Activated CD4-positive, alpha-beta T cell treated with anti-CD3 and anti-CD28 coated beads for 36 hours (primary cell): ENCODE results near the gene BMPR1A. TPM values are rescaled to one million over a fixed set of nuclear protein-coding genes. Genes with fewer than 3 reads are reported as not detected.

Experiments used
- ATAC-seq: fragments of 200-7000 bp; cut with Tn5 transposase; one replicate; pipeline ENCODE4 v1.10.0; 2021; ENCODE audit warnings: mild to moderate bottlenecking, moderate library complexity
- CTCF ChIA-PET: fragments of 350-600 bp; sonication (Branson Sonifier 250); formaldehyde crosslinking; loops from one replicate; lab custom pipeline; 2021; ENCODE audit warnings: antibody characterized with exemption; lab: Charles Lee
- POLR2A ChIA-PET: fragments of 350-600 bp; sonication (Branson Sonifier 250); formaldehyde crosslinking; loops from one replicate; lab custom pipeline; 2021; ENCODE audit warnings: antibody characterized with exemption, inconsistent platforms; lab: Charles Lee
- DNase-seq: peaks from one replicate; pipeline ENCODE4 v3.0.0-alpha.2; 2020
- H3K27ac Mint-ChIP-seq: one replicate; pipeline ENCODE4 v1.8.0; 2021; ENCODE audit warnings: mixed read lengths
- H3K27me3 Mint-ChIP-seq: one replicate; pipeline ENCODE4 v1.8.0; 2021; ENCODE audit warnings: mixed read lengths
- H3K36me3 Mint-ChIP-seq: one replicate; pipeline ENCODE4 v1.8.0; 2021; ENCODE audit warnings: low read depth, mixed read lengths
- H3K4me1 Mint-ChIP-seq: one replicate; pipeline ENCODE4 v1.8.0; 2021; ENCODE audit warnings: mixed read lengths
- H3K4me3 Mint-ChIP-seq: one replicate; pipeline ENCODE4 v1.8.0; 2021; ENCODE audit warnings: mild to moderate bottlenecking, moderate library complexity, mixed read lengths
- H3K9me3 Mint-ChIP-seq: one replicate; pipeline ENCODE4 v1.8.0; 2021; ENCODE audit warnings: low read depth, mixed read lengths
- intact Hi-C, 2 experiments: fragments of 100-400 bp; cut with DNase I in 1 of 2; cut with micrococcal nuclease in 1 of 2; formaldehyde crosslinking; loops; one replicate each; pipeline versions ENCODE4 v1.14.2 to v1.15.1; 2022 to 2024; cut with DNase I, micrococcal nuclease
- total RNA-seq, 2 experiments: library from RNA; stranded (reverse); gene quantifications; one replicate each; pipeline ENCODE4 v1.2.3, GENCODE V29; 2021

Gene BMPR1A
- total RNA-seq, 2 experiments from 2014 or later, result 8.7 to 9.0 TPM

- H3K27ac Mint-ChIP-seq, result no peak overlapping the region
- CTCF ChIA-PET, result interaction anchor here (1.1 to 3.5 kb wide), 9 partner anchors 9 to 217 kb away, joined by 3 to 28 read pairs (median 5); no protein-coding TSS in a partner anchor
These were observed 142.7 kb downstream of the BMPR1A start for GRCh38 chr10:86899132-86899531.

DNA sequence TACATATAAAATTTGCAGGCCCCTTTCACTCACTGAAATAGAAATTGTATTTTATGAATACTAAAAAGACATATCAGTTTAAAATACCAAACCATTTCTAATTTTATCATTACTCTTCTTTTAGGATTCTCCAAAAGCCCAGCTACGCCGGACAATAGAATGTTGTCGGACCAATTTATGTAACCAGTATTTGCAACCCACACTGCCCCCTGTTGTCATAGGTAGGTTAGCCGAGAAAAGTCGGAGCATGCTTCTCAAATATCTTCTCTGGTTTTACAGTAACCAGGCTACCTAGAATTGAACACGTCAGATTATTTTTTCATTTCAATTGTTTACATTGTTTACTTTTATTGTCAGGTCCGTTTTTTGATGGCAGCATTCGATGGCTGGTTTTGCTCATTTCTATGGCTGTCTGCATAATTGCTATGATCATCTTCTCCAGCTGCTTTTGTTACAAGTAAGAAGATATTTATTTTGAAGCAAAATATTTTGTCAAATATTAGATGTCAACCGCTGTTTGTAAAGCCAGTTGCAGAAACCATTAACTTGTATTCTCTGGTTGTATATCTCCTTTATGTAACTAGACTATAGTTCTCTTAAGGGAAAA lies 143.4 kb downstream of the BMPR1A start:
- Mint-ChIP-seq H3K27me3 (no peaks in the 10 kb centered on the region), H3K4me3 (no peak overlapping the region), H3K27ac (no peak overlapping the region), H3K36me3 (peaks cover 8% of the 10 kb centered on the region), H3K4me1 (peaks cover 3% of the 10 kb centered on the region), H3K9me3 (no peaks in the 10 kb centered on the region)
- intact Hi-C loops, result loop anchor here (1.0 to 5.0 kb wide), 4 partner anchors 187 to 211 kb away; no protein-coding TSS in a partner anchor
- peak; percentile 60 for DNase-seq
- CTCF ChIA-PET, result interaction anchor here (0.6 to 3.5 kb wide), 11 partner anchors 8 to 211 kb away, joined by 3 to 28 read pairs (median 5); no protein-coding TSS in a partner anchor
- POLR2A ChIA-PET, result no interaction called here
- peak; percentile 44 for ATAC-seq

More at GRCh38 chr10:86899132-86899531, 142.7 kb downstream of the BMPR1A start:
- Mint-ChIP-seq H3K36me3 (peaks cover 3% of the 10 kb centered on the region), H3K27me3 (no peaks in the 10 kb centered on the region), H3K9me3 (no peaks in the 10 kb centered on the region), H3K4me3 (no peak overlapping the region), H3K4me1 (peaks cover 3% of the 10 kb centered on the region)
- intact Hi-C loops, result loop anchor here (1.0 to 5.0 kb wide), 4 partner anchors 187 to 211 kb away; no protein-coding TSS in a partner anchor
- POLR2A ChIA-PET, result no interaction called here
- no peak for DNase-seq
- no peak for ATAC-seq

- Mint-ChIP-seq H3K36me3 (peaks cover 14% of the 10 kb centered on the region), H3K27me3 (no peaks in the 10 kb centered on the region), H3K9me3 (no peaks in the 10 kb centered on the region), H3K27ac (no peak overlapping the region), H3K4me3 (no peak overlapping the region), H3K4me1 (peaks cover 3% of the 10 kb centered on the region)
- ChIA-PET POLR2A (no interaction called here), CTCF (interaction anchor here (1.0 to 3.5 kb wide), 5 partner anchors 10 to 213 kb away, joined by 3 to 28 read pairs (median 6); no protein-coding TSS in a partner anchor)
- DNase-seq (no peak), ATAC-seq (no peak)
- intact Hi-C loops, result no loop called here
These were observed 144.5 kb downstream of the BMPR1A start for GRCh38 chr10:86900955-86901354.

GRCh38 chr10:86904600-86904999 lies 148.2 kb downstream of the BMPR1A start:
- H3K4me1 Mint-ChIP-seq, result peaks cover 2% of the 10 kb centered on the region
- intact Hi-C loops, result no loop called here
- peaks cover 28% of the 10 kb centered on the region for H3K36me3 Mint-ChIP-seq
- no peaks in the 10 kb centered on the region for H3K27me3 Mint-ChIP-seq
- H3K4me3 Mint-ChIP-seq, result no peak overlapping the region
- DNase-seq (no peak), ATAC-seq (no peak)
- peaks cover 5% of the 10 kb centered on the region for H3K9me3 Mint-ChIP-seq
- ChIA-PET CTCF (interaction anchor here (0.6 kb wide), 1 partner anchor 8 kb away, joined by 3 read pairs; no protein-coding TSS in a partner anchor), POLR2A (no interaction called here)
- H3K27ac Mint-ChIP-seq, result no peak overlapping the region

GRCh38 chr10:86905429-86905828 lies 149.0 kb downstream of the BMPR1A start:
- POLR2A ChIA-PET, result interaction anchor here (0.7 kb wide), 1 partner anchor 494 kb away, joined by 3 read pairs; no protein-coding TSS in a partner anchor
- CTCF ChIA-PET, result interaction anchor here (0.6 to 1.6 kb wide), 8 partner anchors 11 to 233 kb away, joined by 3 to 4 read pairs (median 3); no protein-coding TSS in a partner anchor
- Mint-ChIP-seq H3K4me3 (no peak overlapping the region), H3K27ac (no peak overlapping the region), H3K4me1 (no peaks in the 10 kb centered on the region), H3K27me3 (no peaks in the 10 kb centered on the region), H3K36me3 (peaks cover 28% of the 10 kb centered on the region), H3K9me3 (peaks cover 5% of the 10 kb centered on the region)
- intact Hi-C loops, result no loop called here
- no peak for DNase-seq
- no peak for ATAC-seq

GRCh38 chr10:86914734-86915133 lies 158.3 kb downstream of the BMPR1A start:
- H3K27ac Mint-ChIP-seq, result no peak overlapping the region
- intact Hi-C loops, result no loop called here
- H3K36me3 Mint-ChIP-seq, result peaks cover 10% of the 10 kb centered on the region
- DNase-seq, result no peak
- CTCF ChIA-PET, result interaction anchor here (0.5 kb wide), 1 partner anchor 139 kb away, joined by 4 read pairs; no protein-coding TSS in a partner anchor
- ATAC-seq, result no peak
- no peaks in the 10 kb centered on the region for H3K27me3 Mint-ChIP-seq
- H3K9me3 Mint-ChIP-seq, result no peaks in the 10 kb centered on the region
- no peaks in the 10 kb centered on the region for H3K4me1 Mint-ChIP-seq
- H3K4me3 Mint-ChIP-seq, result no peak overlapping the region
- POLR2A ChIA-PET, result no interaction called here

- H3K4me3 Mint-ChIP-seq, result no peak overlapping the region
- no peak overlapping the region for H3K27ac Mint-ChIP-seq
- no peaks in the 10 kb centered on the region for H3K27me3 Mint-ChIP-seq
- ATAC-seq, result no peak
- ChIA-PET CTCF (interaction anchor here (1.1 to 2.7 kb wide), 3 partner anchors 8 to 19 kb away, joined by 4 to 11 read pairs (median 4); no protein-coding TSS in a partner anchor), POLR2A (no interaction called here)
- H3K36me3 Mint-ChIP-seq, result peaks cover 11% of the 10 kb centered on the region
- no peaks in the 10 kb centered on the region for H3K9me3 Mint-ChIP-seq
- no peak for DNase-seq
- no peaks in the 10 kb centered on the region for H3K4me1 Mint-ChIP-seq
- intact Hi-C loops, result no loop called here
These were observed 161.6 kb downstream of the BMPR1A start for GRCh38 chr10:86918022-86918471.

GRCh38 chr10:86922553-86922961 lies 166.1 kb downstream of the BMPR1A start:
- intact Hi-C loops, result no loop called here
- Mint-ChIP-seq H3K36me3 (peaks cover 5% of the 10 kb centered on the region), H3K27ac (no peak overlapping the region), H3K4me1 (no peaks in the 10 kb centered on the region), H3K9me3 (no peaks in the 10 kb centered on the region), H3K4me3 (no peak overlapping the region), H3K27me3 (no peaks in the 10 kb centered on the region)
- ChIA-PET CTCF (no interaction called here), POLR2A (no interaction called here)
- DNase-seq (no peak), ATAC-seq (no peak)

DNA sequence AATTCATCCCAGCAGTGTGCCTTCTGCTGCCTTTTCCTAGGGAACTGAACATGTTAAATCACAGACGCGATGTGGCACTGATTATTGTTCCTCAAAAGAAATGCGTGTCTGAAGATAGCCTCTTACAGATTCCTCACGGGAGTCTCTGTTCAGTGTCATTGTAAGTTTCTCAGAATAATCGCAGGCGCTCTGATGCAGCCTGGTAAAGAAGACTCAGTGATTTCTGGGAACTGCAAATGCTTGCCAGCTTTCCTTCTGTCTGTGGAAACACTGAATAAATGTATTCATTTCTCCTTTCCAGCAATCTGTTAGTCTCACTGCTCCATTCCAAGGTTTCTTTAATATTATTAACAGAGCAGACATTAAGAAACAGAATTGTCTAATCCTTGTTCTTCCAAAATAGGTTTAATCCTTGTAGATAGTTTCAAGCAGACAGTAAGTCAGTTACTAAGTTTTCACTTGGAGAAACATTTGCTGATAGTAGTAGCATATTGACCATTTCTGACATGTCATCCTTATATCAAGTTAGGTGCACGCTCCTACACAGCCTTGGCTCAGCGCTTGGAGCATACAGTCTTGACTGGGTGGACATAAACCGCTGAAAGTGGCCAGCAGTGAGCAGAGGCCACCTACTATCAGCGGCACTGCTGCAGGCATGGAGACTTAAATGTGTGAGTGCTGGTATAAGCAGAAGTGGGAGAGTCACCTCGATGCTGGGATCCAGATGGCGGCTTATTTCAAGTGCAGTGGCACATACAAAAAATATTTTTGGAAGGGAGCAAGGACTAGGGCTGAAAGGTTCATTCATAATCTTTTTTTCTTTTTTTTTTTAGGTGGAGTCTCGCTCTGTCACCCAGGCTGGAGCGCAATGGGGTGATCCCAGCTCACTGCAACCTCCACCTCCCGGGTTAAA lies 173.3 kb downstream of the BMPR1A start:
- no peaks in the 10 kb centered on the region for H3K9me3 Mint-ChIP-seq
- intact Hi-C loops, result no loop called here

GRCh38 chr10:86931872-86932271 lies 175.5 kb downstream of the BMPR1A start:
- POLR2A ChIA-PET, result no interaction called here

More for the DNA sequence above, 173.3 kb downstream of the BMPR1A start:
- Mint-ChIP-seq H3K27me3 (no peaks in the 10 kb centered on the region), H3K27ac (no peak overlapping the region), H3K36me3 (peaks cover 2% of the 10 kb centered on the region), H3K4me1 (no peaks in the 10 kb centered on the region), H3K4me3 (no peak overlapping the region)
- DNase-seq, result no peak
- ATAC-seq, result no peak
- CTCF ChIA-PET, result interaction anchor here (0.6 kb wide), 1 partner anchor 236 kb away, joined by 4 read pairs; no protein-coding TSS in a partner anchor
- POLR2A ChIA-PET, result no interaction called here

DNA sequence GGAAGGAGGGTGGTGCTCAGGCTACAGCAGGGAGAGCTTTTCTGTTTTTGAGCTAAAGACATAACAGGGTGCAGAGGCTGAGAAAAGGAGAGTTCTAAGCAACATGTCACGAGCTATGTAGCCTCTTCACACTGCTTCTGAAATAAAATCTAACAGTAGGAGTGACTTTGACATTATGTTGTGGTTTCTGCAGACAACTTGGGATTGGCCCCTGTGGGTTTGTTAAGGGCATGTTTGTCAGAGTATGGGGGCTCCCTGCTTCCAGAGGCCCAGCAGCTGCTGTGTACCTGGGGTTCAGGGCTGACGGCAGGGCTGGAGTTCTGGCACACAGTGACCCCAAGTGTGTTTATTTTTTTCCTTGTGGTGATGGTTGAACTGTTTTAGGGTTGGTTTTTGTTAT lies 176.3 kb downstream of the BMPR1A start:
- H3K4me3 Mint-ChIP-seq, result no peak overlapping the region
- H3K27me3 Mint-ChIP-seq, result no peaks in the 10 kb centered on the region
- no peak overlapping the region for H3K27ac Mint-ChIP-seq
- ChIA-PET POLR2A (no interaction called here), CTCF (interaction anchor here (1.0 kb wide), 1 partner anchor 31 kb away, joined by 3 read pairs; no protein-coding TSS in a partner anchor)
- H3K4me1 Mint-ChIP-seq, result no peaks in the 10 kb centered on the region
- H3K9me3 Mint-ChIP-seq, result no peaks in the 10 kb centered on the region
- H3K36me3 Mint-ChIP-seq, result peaks cover 2% of the 10 kb centered on the region
- ATAC-seq (no peak), DNase-seq (no peak)
- intact Hi-C loops, result no loop called here

More at GRCh38 chr10:86931872-86932271, 175.5 kb downstream of the BMPR1A start:
- Mint-ChIP-seq H3K27me3 (no peaks in the 10 kb centered on the region), H3K4me1 (no peaks in the 10 kb centered on the region), H3K9me3 (no peaks in the 10 kb centered on the region), H3K4me3 (no peak overlapping the region), H3K36me3 (peaks cover 2% of the 10 kb centered on the region), H3K27ac (no peak overlapping the region)
- ATAC-seq (no peak), DNase-seq (no peak)
- intact Hi-C loops, result no loop called here
- CTCF ChIA-PET, result interaction anchor here (0.7 to 1.0 kb wide), 2 partner anchors 32 to 44 kb away, joined by 3 read pairs; no protein-coding TSS in a partner anchor
